CD8-positive, alpha-beta memory T cell (primary cell): Measurements from ENCODE around the gene PLS1. TPM values are rescaled to one million over a fixed set of nuclear protein-coding genes. Genes with fewer than 3 reads are reported as not detected.

Experiments used
- polyA plus RNA-seq: library from polyadenylated mRNA; unstranded; fragments of 300-500 nt; fragmentation: Illumina TruSeq; gene quantifications from one replicate; pipeline ENCODE4 v1.2.3, GENCODE V29; 2021
- total RNA-seq, 2 experiments: library from RNA; stranded (reverse); gene quantifications; one replicate each; pipeline ENCODE4 v1.2.3, GENCODE V29; 2021

PLS1 gene
- total and polyA plus RNA-seq, 3 experiments from 2014 or later: 3.7 to 4.1 (median 4.0) TPM

Other genes with a start within 250 kb of the PLS1 start
- 10 to 100 TPM; 29.0 to 34.6 TPM for gene XRN1, start 148.4 kb upstream of the PLS1 start, total RNA-seq
- 57.8 TPM for gene XRN1, start 148.4 kb upstream of the PLS1 start, polyA plus RNA-seq
- gene ATR, start 17.7 kb upstream of the PLS1 start, total RNA-seq: 10 to 100 TPM; 38.3 to 38.9 TPM
- gene ATR, start 17.7 kb upstream of the PLS1 start, polyA plus RNA-seq: 10.2 TPM
- 1 to 10 TPM; 1.1 to 2.8 TPM for gene TRPC1, start 127.6 kb downstream of the PLS1 start, total RNA-seq
- 0.72 TPM for gene TRPC1, start 127.6 kb downstream of the PLS1 start, polyA plus RNA-seq